HG03097 (cell line): Measurements from ENCODE around the gene NT5DC1.
"Not testable (repeated sequence)": the region's sequence is repeated elsewhere in the genome, so short reads cannot be mapped to it uniquely, and the experiment has no call there.

ENCODE experiments used
- ATAC-seq: cut with Tn5 transposase; IDR thresholded peaks from one replicate; pipeline ENCODE4 v1.9.1; 2021; ENCODE audit not compliant: unreplicated experiment, low FRiP score

The NT5DC1 gene

DNA sequence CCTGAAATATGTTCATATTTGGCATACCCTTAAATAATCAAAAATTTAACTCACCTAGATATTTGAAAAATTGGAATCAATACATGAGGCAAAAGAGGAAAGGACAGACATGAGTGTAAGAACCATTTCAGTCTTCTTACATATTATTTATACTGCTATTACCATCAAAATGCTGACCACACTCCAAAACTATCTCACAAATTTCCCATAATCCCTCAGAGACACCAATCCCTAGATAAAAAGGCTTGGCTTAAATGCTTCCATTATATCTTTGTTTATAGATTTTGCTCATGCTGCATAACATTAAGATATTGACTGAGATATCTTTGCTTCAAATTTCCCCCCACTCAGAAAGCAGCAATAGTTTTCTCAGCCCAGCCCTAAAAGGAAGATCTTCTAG lies 11.7 kb upstream of the NT5DC1 start:
- no peak for ATAC-seq

DNA sequence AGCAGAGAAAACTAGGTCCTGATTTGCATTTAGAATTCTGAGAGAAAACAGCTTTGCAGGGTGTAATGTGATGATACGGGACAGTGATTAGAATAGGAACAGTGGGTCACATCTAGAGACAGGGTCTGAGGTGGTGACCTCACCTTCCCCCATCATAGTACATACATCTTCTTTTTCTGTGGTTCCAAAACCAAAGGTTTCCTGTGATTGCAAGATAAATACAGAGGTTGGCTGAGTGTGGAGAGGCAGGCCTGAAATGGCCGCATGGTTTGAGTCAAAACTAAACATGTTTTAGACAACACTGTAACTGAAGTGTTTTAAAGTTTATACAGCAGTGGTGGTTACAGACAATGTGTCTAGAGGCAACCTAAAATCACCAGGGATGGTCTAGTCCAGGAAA lies 10.4 kb upstream of the NT5DC1 start:
- ATAC-seq = peak; percentile 79

- no peak for ATAC-seq
These were observed 6.6 kb upstream of the NT5DC1 start for GRCh38 chr6:116094041-116094440.

- not testable (repeated sequence) for ATAC-seq
These were observed 4.4 kb upstream of the NT5DC1 start for GRCh38 chr6:116096048-116096759.

DNA sequence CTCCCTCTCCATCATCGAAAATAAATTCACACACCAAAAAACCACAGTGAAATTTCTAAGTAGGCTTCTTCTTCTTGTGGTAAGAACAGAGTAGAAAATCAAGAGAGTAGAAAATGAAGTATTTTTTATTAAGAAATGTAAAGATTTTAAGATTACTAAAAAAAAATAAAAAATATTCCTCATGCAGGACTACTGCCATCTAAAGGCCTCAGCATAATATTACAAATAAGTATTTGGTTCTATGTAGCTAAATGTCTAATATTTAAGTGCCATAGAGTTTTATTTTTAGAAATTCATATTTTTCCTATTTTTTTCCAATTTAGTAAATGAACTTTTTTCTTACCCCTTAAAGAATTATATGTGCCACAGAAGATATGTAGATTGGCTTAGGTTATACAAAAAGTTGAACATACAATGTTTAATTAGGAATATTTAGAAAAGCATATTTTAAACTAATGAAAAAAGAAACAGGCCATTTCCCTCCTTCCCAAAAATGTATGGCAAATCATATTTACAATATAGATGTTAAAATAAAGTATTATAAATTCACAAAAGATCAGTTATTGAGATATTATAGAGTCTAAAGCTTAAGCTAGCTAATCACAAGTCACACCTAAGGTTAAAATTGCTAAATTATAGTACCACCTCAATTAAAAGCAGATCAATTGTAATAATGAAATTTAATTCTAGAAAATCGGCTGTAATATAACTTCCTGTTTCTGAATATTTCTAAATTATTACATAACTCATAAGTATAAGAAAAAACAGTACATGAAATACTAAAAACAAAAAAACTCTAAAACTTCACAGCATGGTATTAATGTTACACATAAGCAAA lies 3.5 kb upstream of the NT5DC1 start:
- no peak for ATAC-seq

GRCh38 chr6:116099036-116099435 lies 1.6 kb upstream of the NT5DC1 start:
- ATAC-seq = no peak

DNA sequence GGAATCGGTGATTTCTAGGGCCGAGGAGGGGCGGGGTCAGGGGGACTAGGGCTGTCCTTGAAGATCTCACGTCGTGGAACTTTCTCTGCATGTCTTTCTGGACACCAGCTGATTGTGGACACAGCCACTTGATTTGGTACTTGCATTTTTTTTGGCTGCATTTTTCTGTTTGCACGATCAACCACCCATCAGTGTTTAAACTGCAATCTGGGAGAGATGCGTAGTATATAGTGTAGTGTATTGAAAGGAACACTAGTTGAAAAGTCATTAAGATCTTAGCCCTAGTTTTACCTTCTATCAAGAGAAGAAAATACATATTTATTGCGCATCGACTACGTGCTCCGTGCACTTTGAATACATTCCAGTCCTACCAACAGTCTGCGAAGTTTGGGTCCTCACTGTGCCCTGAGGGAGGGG lies 657 bp downstream of the NT5DC1 start:
- peak; percentile 0 for ATAC-seq

DNA sequence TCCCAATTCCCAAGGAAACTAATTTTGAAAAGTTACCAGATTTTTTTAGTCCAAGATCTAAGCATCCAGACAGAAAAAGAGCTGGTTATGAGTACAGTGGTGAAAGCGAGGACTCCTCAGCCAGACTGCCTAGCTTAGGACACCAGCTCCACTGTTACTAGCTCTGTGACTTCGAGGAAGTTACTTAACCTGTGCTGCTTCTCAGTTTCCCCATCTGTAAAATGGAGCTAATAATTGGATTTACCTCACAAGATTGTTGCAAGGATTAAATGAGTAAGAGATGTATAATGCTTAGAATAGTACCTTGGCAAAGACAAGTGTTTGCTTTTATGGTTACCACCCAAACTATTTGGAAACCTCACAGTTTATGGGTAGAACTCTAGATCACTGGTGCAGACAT lies 1.1 kb downstream of the NT5DC1 start:
- no peak for ATAC-seq

GRCh38 chr6:116102873-116103272 lies 2.2 kb downstream of the NT5DC1 start:
- no peak for ATAC-seq

GRCh38 chr6:116104636-116105035 lies 4.0 kb downstream of the NT5DC1 start:
- no peak for ATAC-seq

GRCh38 chr6:116105247-116105646 lies 4.6 kb downstream of the NT5DC1 start:
- ATAC-seq = no peak

DNA sequence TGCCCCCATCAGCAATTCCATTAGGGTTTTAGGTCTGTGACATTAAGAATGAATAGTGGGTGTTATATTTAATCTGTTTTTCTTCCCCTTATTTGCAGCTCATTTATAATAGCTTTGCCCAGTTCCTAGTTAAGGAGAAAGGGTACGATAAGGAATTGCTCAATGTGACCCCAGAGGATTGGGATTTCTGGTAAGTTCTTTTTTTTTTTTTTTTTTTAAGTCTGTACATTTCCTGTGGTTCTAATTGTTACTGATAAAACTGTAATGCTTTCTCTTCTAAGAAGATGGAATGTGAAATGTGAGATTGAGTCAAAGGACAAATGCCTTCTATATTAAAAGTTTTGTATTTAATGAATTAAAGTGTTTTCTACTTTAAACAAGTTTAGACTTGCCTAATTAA lies 5.5 kb downstream of the NT5DC1 start:
- ATAC-seq = no peak

DNA sequence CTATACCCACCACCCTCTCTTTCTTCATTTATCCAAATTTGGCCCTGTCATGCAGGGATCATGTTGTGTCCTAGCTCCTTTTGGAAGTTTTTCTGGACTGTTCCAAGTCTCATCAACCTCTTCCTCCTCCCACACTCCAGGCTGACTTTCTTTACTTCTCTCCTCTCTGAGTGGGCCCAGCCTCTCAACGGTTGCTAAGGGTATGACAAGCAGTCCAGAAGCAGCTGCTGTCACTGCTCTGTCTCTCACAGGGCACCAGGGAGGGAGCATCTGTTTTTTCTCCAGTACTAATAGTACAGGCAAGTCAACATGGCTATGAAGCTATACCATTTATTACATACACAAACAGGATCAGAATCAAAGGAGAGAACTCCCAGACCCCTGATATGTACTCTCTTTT lies 8.2 kb downstream of the NT5DC1 start:
- no peak for ATAC-seq

DNA sequence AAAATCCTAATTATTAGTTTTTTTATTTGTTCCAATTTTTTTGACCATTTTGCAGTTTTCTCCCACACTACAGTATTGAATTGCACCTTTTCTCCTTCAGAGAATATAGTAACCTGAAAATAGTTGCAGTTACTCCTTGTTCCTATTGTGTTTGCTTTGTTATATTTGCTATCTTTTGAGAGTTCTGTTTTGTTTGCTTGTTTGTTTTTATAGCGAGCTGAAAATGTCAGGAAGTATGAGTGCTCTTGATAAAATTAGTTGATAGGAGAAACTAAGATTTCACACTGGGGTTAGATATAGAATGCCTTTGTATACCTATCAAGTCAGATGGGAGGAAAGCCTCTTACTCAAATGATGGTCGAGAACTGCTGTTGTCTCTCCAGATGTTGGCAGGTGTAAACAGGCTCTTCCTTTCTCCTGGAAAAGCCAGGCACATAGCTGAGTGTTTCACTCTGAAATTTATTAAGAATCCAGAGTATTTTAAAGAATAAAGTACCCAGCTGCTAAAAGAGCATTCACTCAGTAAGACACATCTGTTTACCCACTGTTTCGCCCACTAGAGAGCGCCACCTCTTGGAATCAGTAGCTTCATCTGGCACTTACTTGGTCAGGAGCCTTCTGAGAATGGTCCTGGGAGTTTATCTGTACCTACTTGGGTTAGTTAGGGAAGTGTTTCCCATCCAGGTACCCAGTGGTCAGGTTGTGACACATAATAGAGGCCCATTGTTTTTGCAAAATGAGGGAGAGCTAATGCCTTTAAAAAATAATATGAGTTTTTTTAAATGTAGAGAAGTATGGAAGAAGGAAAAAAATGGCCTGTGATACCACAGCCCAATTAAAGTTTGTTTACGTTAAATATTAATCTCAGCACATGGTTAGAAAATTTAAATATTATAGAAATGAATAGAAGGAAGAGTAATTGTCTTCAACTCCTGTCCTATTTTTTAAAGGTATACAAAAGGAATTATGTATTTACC lies 11.2 kb downstream of the NT5DC1 start:
- peak; percentile 73 for ATAC-seq

- no peak for ATAC-seq
These were observed 12.7 kb downstream of the NT5DC1 start for GRCh38 chr6:116113386-116113785.

DNA sequence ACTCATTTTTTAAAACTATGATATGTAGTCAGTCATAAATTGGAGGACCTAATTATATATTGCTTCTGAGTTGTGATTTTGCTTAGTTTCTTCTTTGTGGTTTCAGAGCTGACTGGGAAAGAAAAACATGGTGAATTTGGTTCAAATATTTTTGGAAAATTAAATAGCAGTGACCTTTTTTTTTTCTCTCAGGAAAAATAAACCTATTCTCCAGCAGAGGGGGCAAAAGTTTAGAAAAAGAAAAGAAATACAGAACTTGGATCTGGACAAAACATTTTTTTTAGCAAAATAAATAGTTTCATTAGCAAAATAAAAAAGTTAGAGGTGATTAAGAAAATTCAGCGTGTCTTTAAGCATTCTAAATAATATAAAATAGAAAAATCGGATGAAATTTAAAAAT lies 15.1 kb downstream of the NT5DC1 start:
- ATAC-seq = no peak

GRCh38 chr6:116118608-116119007 lies 18.0 kb downstream of the NT5DC1 start:
- ATAC-seq = no peak

GRCh38 chr6:116120430-116120829 lies 19.8 kb downstream of the NT5DC1 start:
- no peak for ATAC-seq

DNA sequence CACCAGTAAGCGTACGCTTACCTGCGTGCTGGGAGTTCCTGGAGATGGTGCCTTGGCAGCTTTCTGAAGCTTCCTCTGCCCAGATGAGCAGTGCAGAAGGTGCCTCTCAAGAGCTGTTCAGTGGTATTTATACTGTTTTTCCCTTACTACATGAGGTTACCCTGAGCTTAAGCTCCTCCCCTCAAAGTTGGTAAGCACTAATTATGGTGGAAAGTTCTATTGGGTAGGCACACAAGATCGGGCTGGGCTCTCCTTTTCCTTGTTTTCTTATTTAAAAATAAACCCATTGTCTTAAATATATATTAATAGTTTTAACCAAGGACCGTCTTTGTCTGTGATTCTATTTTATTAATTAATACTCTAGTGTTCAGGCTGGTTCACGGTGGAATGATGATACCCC lies 25.4 kb downstream of the NT5DC1 start, which contains the start of gene COL10A1:
TSS of gene COL10A1 (minus strand) at position 101 of the 400 bp plus-strand sequence. CDS start 640 bp downstream, outside the sequence.
- no peak for ATAC-seq

- ATAC-seq = no peak
These were observed 27.3 kb downstream of the NT5DC1 start for GRCh38 chr6:116127771-116128493.
